Activated CD4-positive, alpha-beta T cell treated with anti-CD3 and anti-CD28 coated beads, Interleukin-10, Interleukin-2, amounts not matched to agents 100 ng/mL and 50 ng/mL, durations not matched to agents 16 hours and 8 hours (primary cell): ENCODE measurements around the gene C6orf141.

Experiments
- DNase-seq: peaks from one replicate; pipeline ENCODE4 v3.0.0-alpha.2; 2020

The C6orf141 gene

DNA sequence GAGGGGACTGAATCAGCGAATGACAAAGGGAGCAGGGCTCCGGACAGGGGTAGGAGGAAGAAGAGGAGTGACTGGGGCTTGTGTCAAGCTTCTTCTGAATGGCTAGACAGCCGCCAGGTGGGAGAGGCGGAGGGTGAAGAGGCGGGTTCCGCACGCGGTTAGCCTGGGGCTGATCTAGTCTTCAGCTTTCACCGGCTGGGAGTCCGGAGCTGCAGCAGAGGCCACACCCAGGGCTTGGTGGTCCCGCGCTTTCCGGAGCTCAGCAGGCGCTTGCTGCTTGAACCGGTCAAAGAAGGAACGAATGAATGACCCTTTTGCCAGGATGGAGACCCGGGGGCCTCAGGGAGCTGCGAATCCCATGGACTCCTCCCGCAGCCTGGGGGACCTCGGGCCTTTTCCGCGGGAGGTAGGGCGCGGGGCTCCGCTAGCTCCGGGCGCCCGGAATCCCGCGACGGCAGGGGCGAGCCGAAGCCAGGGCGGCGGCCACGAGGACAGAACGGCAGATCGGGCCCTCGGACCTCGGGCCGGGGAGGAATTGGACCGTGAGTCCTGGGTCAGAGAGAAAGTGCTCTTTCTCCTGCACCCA, at the start of gene C6orf141:
TSS of gene C6orf141 (plus strand) at position 177 of the 586 bp plus-strand sequence. CDS start at position 302, 125 bp downstream.
- DNase-seq: peak; percentile 21

DNA sequence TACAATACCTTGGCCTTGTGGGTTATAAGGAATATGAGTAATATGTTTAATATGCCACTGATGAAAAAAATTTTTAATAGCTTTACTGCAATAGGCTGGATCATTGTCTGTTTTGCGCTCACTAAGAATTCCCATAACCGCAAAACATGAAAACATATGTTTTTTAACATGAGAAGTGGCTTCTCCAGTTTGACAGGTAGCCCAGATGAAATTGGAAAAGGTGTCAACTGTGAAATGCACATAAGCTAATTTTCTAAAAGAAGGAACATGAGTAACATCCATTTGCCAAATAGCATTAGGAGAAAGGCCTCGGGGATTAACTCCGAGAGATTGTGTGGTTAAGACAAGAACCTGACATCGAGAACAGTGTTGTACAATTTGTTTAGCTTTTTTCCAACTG, 45.8 kb upstream of the C6orf141 start:
- no peak for DNase-seq

GRCh38 chr6:49506569-49507111, 43.8 kb upstream of the C6orf141 start:
- no peak for DNase-seq

DNA sequence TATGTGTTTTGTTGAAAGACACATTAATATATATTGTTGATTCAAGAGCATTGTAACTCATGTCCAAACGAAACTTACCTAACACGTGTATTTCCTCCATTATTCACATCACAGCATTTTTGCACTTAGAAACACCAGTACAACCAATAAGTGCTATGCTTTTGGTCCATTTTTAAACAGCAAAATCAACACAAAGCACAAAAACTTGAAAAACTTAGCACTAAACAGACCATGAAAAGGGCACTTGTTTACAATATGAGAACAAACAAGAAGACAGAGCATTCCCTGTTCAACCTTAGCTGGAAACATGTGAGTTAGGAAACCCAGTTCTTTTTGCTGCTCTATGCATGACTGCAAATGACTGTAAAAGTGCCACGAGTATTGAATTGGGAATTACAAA, 41.1 kb upstream of the C6orf141 start:
- no peak for DNase-seq

DNA sequence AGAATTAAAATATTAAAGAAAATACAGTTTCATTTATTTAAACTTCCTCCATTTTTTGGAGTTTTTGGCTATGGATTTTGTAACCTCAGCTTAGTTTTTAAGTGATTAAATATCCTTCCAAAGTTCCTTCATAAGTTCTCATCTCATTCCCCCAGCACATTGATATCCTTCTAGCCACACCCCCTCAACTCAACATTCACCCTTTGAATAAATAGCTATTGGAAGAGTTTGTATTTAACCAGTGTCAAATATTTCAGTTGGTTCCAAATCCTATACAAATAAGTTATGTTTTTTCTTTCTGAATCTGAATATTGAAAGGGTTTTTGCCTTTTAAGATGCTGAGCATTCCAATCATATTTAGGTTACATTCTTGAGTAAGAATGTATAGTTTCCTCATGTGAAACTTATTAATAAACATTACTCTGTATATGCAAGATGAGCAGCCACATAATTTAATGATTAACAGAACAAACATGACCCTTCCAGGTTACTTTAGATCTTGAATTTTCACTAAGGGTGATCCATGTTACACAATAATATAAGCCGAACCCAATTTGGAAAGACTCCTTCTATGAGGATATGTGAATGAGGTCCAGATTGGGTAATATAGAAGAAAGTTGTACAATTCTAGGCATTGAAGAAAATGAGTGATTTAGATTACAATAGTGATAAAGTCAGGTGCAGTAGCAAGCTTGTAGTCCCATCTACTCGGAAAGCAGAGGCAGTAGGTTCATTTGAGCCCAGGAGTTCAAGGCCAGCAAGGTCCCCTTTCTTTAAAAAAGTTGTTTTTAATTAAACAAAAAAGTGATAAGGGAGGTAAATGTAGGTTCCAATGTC, 37.1 kb upstream of the C6orf141 start:
- no peak for DNase-seq

GRCh38 chr6:49514571-49515484, 35.6 kb upstream of the C6orf141 start:
- no peak for DNase-seq

DNA sequence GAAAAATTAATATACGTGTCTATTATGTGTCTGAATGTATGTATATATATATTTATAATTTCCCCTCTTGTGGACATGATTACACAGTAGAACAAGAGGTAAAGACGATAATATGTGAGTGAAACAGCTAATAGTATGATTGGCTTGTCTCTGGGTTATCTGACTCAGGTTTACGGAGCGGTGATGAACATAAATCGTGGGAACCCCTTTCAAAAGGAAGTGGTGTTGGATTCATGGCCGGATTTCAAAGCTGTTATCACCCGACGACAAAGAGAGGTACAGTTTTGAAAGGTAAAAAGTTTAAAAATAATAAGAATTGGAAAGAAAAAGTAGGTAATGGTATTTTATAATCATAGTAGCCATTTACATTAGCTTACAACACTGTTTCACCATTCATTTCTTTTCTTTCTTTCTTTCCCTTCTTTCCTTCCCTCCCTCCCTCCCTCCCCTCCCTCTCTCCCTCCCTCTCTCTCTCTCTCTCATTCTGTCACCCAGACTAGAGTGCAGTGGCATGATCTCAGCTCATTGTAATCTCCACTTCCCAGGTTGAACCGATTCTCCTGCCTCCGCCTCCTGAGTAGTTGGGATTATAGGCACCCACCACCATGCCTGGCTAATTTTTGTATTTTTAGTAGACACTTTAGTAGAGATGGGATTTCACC, 34.9 kb upstream of the C6orf141 start:
- no peak for DNase-seq

DNA sequence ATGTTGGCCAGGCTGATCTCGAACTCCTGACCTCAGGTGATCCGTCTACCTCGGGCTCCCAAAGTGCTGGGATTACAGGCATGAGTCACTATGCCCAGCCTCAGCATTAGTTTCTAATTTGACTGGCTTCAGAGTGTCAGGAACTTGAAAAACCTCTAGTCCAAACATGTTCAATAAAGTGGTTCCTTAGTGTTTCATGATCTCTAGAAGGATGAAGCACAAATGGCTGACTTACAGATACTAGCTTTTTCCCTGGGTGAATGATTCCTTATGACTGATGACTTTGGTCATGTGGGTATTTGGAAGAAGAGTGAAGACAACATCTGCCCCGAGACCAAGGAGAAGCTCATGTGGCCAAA, 34.3 kb upstream of the C6orf141 start:
- no peak for DNase-seq

GRCh38 chr6:49517919-49518318, 32.5 kb upstream of the C6orf141 start:
- no peak for DNase-seq

DNA sequence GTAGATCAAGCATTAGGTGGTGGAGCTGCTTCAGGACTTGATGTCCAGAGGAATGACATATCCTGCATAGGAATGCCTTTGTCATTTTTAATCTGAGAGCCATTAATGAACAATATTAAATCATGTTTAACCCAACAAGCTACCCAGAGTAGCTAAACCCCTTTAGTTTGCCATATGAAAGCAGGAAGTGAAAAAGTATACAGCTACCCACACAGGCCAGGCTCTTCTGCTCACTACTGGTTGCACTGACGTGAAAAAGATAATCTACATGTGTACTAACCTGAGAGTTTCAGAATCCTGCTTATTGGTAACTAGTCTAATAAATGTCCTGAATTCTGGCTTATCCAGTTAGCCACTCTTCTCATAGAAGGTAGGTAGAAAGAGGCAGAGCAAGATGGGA, 30.8 kb upstream of the C6orf141 start:
- DNase-seq: no peak

GRCh38 chr6:49522710-49523593, 27.5 kb upstream of the C6orf141 start:
- DNase-seq: no peak

DNA sequence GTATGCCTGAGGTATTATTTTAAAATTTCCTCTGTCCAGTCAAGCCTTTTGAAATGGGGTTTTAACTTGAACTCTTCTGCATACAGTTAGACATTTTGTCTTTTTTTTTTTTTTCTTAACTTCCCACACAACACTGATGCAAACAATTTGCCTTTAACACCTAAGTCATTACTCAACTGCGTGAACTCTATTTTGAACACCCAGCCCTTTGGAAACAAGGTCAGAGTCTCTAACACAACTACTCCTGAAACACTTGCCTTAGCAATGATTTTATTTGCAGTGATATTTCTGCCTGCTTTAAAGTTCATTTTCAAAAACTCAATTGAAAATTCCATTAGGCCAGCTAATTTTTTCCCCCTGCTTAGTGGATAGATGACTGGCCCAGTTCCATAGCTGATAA, 26.6 kb upstream of the C6orf141 start:
- DNase-seq: no peak

- DNase-seq: no peak
These were observed 25.9 kb upstream of the C6orf141 start for GRCh38 chr6:49524541-49524940.

GRCh38 chr6:49526598-49526997, 23.9 kb upstream of the C6orf141 start:
- no peak for DNase-seq

GRCh38 chr6:49527320-49527719, 23.1 kb upstream of the C6orf141 start:
- no peak for DNase-seq

DNA sequence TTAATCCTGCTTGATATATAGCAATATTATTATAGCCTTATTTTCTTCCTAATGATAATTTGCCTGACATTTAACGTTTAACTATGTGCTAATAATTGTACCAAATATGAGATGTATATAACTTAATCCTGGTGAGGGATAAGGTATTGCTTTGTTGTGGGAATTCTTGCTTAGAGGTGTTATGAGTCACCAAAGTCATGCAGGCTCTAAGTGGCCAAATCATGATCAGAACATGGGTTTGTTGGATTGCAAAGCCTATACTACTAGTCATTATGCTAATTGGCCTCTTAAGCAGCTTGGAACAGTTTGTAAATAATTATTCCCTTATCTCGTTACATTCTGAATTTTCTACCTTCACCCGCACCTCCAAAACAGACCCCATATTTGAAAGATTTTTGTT, 21.9 kb upstream of the C6orf141 start:
- no peak for DNase-seq

GRCh38 chr6:49530141-49530776, 20.2 kb upstream of the C6orf141 start:
- no peak for DNase-seq

- peak; percentile 49 for DNase-seq
These were observed 18.5 kb upstream of the C6orf141 start for GRCh38 chr6:49531774-49532569.

DNA sequence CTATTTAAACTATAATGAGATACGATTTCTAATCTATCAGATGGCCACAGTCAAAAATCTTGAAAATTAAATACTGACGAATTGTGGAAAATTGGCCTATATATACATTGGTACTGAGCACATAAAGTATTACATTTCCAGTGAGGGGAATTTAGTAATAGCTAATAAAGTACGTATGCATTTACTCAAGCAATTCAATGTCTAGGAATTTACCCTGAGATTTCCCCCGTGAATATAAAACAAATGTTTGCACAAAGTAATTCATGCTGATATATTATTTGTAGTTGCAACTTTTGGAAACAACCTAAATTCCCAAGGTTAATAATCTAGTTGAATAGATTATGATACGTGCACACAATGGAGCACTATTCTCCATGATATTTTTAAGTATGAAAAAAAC, 14.7 kb upstream of the C6orf141 start:
- no peak for DNase-seq

DNA sequence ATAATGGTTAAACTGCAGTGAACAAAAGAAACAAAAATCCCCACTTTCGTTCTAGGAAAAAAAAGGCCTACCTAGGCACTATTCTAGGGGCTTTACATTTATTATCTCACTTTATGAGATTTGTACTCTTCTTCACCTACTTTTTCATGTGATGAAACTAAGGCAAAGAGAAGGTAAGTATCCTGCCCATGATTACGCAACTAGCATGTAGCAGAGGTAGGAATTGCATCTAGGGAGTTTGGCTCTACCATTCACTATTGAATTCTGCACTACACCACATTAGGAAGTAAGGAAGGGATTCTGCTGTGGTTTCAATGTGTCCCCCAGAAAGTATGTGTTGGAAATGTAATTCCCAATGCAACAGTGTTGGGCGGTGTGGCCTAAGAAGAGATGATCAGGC, 11.4 kb upstream of the C6orf141 start:
- no peak for DNase-seq
